NCI-H748 treated with DMSO at 0.1 percent for 48 hours (cell line): Measurements from ENCODE around the gene CHST11.

ENCODE experiments used
- DNase-seq: peaks from one replicate; lab custom pipeline; 2025; lab: John Stamatoyannopoulos, UW

CHST11 gene

GRCh38 chr12:104460041-104460719 is 3.4 kb downstream of the CHST11 start:
- no peak for DNase-seq

- no peak for DNase-seq
These were observed 4.4 kb downstream of the CHST11 start for GRCh38 chr12:104460973-104461698.

DNA sequence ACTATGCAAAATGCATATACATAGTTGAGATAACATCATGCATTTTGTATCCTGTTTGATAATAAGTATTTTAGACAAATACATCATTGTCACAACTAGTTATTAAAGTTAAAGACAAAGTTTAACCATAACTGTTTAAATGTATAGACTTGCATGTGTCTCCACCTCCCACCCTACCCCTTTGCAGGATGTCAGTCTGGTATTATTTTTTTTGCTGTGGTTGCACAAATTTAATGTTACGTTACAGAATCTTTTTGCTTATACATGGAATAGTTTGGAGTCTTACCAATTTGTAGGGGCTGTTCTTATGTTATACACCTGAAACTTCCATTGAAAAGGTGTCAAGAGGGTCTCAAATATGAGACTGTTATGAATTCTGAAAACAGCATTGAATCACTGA is 5.6 kb downstream of the CHST11 start:
- DNase-seq, result no peak

- no peak for DNase-seq
These were observed 6.2 kb downstream of the CHST11 start for GRCh38 chr12:104462931-104463339.

GRCh38 chr12:104463368-104463767 is 6.6 kb downstream of the CHST11 start:
- no peak for DNase-seq

DNA sequence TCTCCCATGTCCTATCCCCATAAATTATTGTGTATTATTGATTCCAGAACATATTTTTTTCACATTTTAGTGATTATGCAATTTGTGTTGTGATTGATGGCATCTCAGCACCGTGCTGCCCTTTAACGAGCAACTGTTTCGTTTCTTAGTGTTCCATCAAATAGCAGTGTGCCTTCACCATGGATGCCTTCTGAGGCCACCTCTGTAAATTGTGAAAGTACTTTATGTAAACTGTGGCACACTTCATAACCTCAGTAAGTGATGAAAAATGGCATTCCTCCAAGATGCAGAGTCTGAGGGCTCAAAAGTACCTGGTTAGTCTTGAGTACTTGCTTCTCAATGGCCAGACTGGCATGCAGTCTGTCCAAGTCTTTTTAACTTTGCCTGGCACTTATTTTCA is 8.2 kb downstream of the CHST11 start:
- DNase-seq, result no peak

GRCh38 chr12:104466709-104467345 is 10.1 kb downstream of the CHST11 start:
- no peak for DNase-seq

- DNase-seq, result no peak
These were observed 10.6 kb downstream of the CHST11 start for GRCh38 chr12:104467346-104467837.

GRCh38 chr12:104468371-104468770 is 11.6 kb downstream of the CHST11 start:
- no peak for DNase-seq

DNA sequence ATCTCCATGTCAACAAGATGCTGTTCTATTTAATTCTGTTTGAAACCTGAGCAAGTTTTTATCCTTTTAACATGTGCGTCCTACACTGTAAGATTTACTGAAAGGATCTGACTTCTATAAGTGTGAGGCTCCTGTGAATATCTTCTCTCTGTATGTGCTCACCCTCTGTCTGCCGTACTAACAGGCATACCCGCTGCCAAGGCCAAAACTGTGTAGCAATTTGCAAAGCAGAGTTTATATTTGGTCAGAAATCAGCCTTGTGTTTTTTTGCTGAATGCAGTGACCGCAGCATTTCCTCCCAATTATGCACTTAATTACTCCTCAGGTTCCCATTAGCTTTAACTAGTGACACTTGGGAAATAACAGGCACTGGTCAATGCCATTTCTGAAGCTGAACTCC is 12.3 kb downstream of the CHST11 start:
- no peak for DNase-seq

DNA sequence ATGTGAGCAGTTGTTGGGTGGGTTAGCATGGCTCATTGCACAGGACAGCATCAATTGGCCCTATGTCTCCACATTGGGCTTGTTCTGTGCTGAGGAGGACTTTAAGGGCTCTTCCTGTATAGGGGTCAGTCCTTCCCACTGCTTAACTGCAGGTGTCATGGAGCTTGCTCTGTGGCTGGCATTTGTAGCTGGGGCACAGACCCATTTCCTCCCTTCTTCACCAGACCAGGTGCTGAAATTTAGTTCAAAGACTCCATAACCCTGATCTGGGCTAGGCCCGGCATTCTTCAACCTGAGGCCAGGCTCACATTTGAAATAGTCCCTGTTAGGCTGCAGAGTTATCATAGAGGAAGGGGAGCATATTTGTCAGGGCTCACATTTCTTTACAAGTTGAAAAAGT is 12.8 kb downstream of the CHST11 start:
- no peak for DNase-seq

DNA sequence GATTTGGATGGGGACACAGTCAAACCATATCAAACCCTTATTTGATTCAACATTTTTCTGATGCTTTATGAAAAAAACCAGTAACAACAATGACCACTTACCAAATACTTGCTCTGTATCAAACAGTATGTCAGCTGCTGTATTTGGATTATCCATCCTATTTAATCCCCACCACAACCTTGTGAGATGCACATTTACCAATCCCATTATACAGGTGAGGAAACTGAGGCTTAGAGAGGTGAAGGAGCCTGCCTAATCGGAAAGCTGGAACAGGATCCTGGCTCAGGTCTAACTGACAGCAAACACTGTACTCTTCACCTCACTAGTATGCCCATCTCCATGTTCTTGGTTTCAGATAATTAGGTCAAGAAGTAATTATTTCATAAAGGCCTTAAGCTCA is 13.8 kb downstream of the CHST11 start:
- DNase-seq, result no peak

DNA sequence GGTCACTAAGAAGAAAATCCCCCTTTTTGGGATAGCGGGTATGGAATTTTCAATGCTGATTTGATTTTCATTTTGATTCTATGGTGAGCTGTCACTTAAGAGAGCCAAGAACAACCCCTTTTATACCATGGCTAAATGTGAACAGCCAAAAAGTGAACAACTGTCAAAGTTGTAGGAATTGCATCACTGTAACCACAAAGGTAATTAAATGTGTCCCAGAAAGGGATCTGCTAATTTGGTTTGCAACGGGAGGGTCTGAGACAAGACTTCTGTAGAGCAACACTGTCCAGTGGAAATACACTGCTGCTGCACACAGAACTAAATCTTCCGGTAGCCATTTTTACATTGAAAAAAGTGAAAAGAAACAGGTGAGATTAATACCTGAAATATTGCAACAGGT is 14.6 kb downstream of the CHST11 start:
- DNase-seq, result no peak

GRCh38 chr12:104472748-104473147 is 16.0 kb downstream of the CHST11 start:
- DNase-seq, result no peak

- DNase-seq, result no peak
These were observed 16.7 kb downstream of the CHST11 start for GRCh38 chr12:104473374-104473983.

- DNase-seq, result peak; percentile 88
These were observed 18.5 kb downstream of the CHST11 start for GRCh38 chr12:104475271-104475670.

DNA sequence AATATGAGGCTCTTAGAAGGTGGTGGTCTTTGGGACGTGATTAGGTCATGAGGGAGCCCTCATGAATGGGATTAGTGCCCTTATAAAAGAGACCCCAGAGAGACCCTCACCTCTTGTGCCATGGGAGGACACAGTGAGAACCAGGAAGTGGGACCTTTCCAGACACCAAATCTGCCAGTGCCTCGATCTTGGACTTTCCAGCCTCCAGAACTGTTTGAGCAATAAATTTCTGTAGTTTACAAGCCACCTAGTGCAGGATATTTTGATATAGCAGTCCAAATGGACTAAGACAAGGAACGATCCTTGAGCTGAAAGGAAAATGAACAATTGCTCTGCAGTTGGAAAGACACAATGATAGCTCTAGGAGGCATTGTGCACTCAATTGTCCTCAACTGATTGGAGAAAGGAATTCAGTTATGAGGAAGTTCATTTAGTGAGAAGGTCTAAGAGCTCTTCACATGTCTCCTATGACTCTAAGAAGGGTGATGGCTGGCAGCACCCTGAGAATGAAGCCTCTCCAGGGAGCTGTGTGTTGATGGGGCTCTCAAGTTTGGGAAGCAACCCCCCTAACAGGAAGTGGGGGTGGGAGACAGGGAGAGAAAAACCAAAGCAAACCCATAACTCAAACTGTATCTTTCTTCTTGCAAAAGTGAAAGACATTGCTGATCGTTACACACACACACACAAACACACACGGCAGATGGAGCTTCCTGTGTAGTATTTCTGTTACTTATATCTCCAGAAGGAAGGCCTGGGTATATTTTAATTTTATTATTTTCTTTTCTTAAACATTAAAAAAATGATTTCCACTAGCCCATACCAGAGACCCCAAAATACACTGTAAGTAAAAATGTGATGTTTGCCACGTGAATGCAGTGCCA is 21.0 kb downstream of the CHST11 start:
- no peak for DNase-seq

DNA sequence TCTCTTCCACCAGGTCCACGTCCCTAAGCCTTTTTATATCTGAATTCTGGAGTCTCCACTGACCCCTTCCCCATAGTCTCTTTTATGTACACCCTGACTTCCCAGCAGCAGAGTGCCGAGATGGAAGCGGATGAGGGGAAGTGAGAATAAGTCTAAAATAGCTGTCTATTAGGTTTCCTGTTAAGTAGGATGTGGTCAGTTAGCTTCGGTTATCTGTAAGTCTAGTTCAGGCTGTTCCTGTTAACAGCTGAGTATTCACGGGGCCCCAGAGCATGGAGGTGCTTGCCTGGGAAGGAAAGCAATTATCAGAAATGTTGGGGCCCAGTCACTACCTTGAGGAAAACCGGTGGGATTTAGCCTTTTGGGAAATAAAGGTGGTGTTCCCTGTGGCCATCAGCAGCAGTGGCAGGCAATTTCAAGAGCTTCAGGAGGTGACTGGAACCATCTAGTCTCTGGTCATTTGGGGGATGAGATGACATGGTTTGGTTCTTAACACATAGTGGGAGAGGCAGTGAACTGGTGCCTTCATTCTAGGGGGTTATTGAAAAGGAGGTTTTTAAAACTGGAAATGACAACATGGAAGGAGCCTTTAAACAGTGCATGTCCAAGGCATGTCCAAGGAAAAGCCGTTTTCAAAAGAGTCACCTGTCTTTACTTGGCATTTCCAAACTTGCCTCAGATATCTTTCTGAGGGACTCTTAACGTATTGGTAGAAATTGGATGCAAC is 21.8 kb downstream of the CHST11 start:
- DNase-seq, result no peak

- no peak for DNase-seq
These were observed 22.4 kb downstream of the CHST11 start for GRCh38 chr12:104479123-104479662.

GRCh38 chr12:104480012-104480411 is 23.3 kb downstream of the CHST11 start:
- no peak for DNase-seq
